HG03432 (cell line): ENCODE data around the gene ADAMTS5.

Experiments
- ATAC-seq: cut with Tn5 transposase; IDR thresholded peaks from one replicate; pipeline ENCODE4 v1.9.1; 2021; ENCODE audit warnings: mild to moderate bottlenecking, moderate library complexity; ENCODE audit not compliant: unreplicated experiment

ADAMTS5 gene

GRCh38 chr21:26967062-26967913 lies at the start of gene ADAMTS5:
Gene ADAMTS5 (minus strand): TSS chr21:26967088. CDS start chr21:26966391, 697 bp downstream.
- no peak for ATAC-seq

GRCh38 chr21:27001526-27001925 lies 34.6 kb upstream of the ADAMTS5 start:
- ATAC-seq: no peak

GRCh38 chr21:26983576-26983975 lies 16.7 kb upstream of the ADAMTS5 start:
- ATAC-seq: no peak

GRCh38 chr21:26982767-26983166 lies 15.9 kb upstream of the ADAMTS5 start:
- ATAC-seq: no peak

GRCh38 chr21:26977746-26978145 lies 10.9 kb upstream of the ADAMTS5 start:
- ATAC-seq: no peak

- ATAC-seq: no peak
Measured at GRCh38 chr21:26973226-26973625, 6.3 kb upstream of the ADAMTS5 start.

- ATAC-seq: no peak
Measured at GRCh38 chr21:26972192-26972591, 5.3 kb upstream of the ADAMTS5 start.

- no peak for ATAC-seq
Measured at GRCh38 chr21:26969971-26970725, 3.3 kb upstream of the ADAMTS5 start.

- ATAC-seq: no peak
Measured at GRCh38 chr21:26966649-26967061, 233 bp downstream of the ADAMTS5 start.

GRCh38 chr21:26965907-26966581 lies 844 bp downstream of the ADAMTS5 start:
- ATAC-seq: no peak

GRCh38 chr21:26965040-26965906 lies 1.6 kb downstream of the ADAMTS5 start:
- no peak for ATAC-seq

GRCh38 chr21:26964170-26964778 lies 2.6 kb downstream of the ADAMTS5 start:
- no peak for ATAC-seq

GRCh38 chr21:26962621-26963181 lies 4.2 kb downstream of the ADAMTS5 start:
- no peak for ATAC-seq

- ATAC-seq: no peak
Measured at GRCh38 chr21:26961698-26962097, 5.2 kb downstream of the ADAMTS5 start.

GRCh38 chr21:26958788-26959187 lies 8.1 kb downstream of the ADAMTS5 start:
- no peak for ATAC-seq

- ATAC-seq: no peak
Measured at GRCh38 chr21:26956813-26957212, 10.1 kb downstream of the ADAMTS5 start.

GRCh38 chr21:26956216-26956615 lies 10.7 kb downstream of the ADAMTS5 start:
- ATAC-seq: no peak

GRCh38 chr21:26954662-26955121 lies 12.2 kb downstream of the ADAMTS5 start:
- no peak for ATAC-seq

- ATAC-seq: no peak
Measured at GRCh38 chr21:26952374-26953066, 14.4 kb downstream of the ADAMTS5 start.
